GM23248 (cell line): ENCODE data around the gene PGC. TPM values are rescaled to one million over a fixed set of nuclear protein-coding genes. Genes with fewer than 3 reads are reported as not detected.

Source experiments
- DNase-seq: peaks from one replicate; pipeline ENCODE4 v3.0.0-alpha.2; 2015
- H2AFZ ChIP-seq: fragments of 200-600 bp; sonication (generic); 2 replicates; pipeline ENCODE4 v1.6.1; 2016; ENCODE audit warnings: antibody characterized with exemption
- H3F3A ChIP-seq: fragments of 200-600 bp; sonication (generic); 2 replicates; pipeline ENCODE4 v1.6.1; 2016; ENCODE audit warnings: mild to moderate bottlenecking, antibody characterized with exemption, mixed run types; ENCODE audit not compliant: insufficient read depth
- H3K27ac ChIP-seq: fragments of 200-600 bp; sonication (generic); 2 replicates; pipeline ENCODE4 v1.5.1; 2016; ENCODE audit warnings: mild to moderate bottlenecking
- H3K27me3 ChIP-seq: fragments of 200-600 bp; sonication (generic); replicated peaks from 2 replicates; pipeline ENCODE4 v1.6.1; 2016; ENCODE audit warnings: mild to moderate bottlenecking; ENCODE audit not compliant: insufficient read depth
- H3K36me3 ChIP-seq: fragments of 200-600 bp; sonication (generic); 2 replicates; pipeline ENCODE4 v1.6.1; 2016; ENCODE audit warnings: low read depth, mild to moderate bottlenecking
- H3K4me1 ChIP-seq: fragments of 200-600 bp; sonication (generic); 2 replicates; pipeline ENCODE4 v1.6.1; 2016; ENCODE audit warnings: mild to moderate bottlenecking; ENCODE audit not compliant: insufficient read depth
- H3K4me2 ChIP-seq: fragments of 200-600 bp; sonication (generic); one replicate; pipeline ENCODE4 v1.6.1; 2016; ENCODE audit warnings: mild to moderate bottlenecking; ENCODE audit not compliant: unreplicated experiment
- H3K4me3 ChIP-seq: fragments of 200-600 bp; sonication (generic); 2 replicates; pipeline ENCODE4 v1.5.1; 2016; ENCODE audit warnings: mild to moderate bottlenecking
- H3K79me2 ChIP-seq: fragments of 200-600 bp; sonication (generic); 2 replicates; pipeline ENCODE4 v1.6.1; 2016; ENCODE audit warnings: mild to moderate bottlenecking; ENCODE audit not compliant: insufficient read depth
- H3K9ac ChIP-seq: fragments of 200-600 bp; sonication (generic); 2 replicates; pipeline ENCODE4 v1.6.1; 2016; ENCODE audit warnings: mild to moderate bottlenecking
- H3K9me2 ChIP-seq: fragments of 200-600 bp; sonication (generic); 2 replicates; pipeline ENCODE4 v1.6.1; 2016; ENCODE audit warnings: mixed run types, mild to moderate bottlenecking, moderate library complexity; ENCODE audit not compliant: insufficient read depth
- H3K9me3 ChIP-seq: fragments of 200-600 bp; sonication (generic); one replicate; pipeline ENCODE4 v1.6.1; 2017; ENCODE audit warnings: low read depth
- H4K20me1 ChIP-seq: fragments of 200-600 bp; sonication (generic); 2 replicates; pipeline ENCODE4 v1.6.0; 2016; ENCODE audit not compliant: insufficient read depth
- EZH2 ChIP-seq: fragments of 200-600 bp; sonication (generic); IDR thresholded peaks from 2 replicates; pipeline ENCODE4 v1.6.1; 2018; ENCODE audit warnings: antibody characterized with exemption, mild to moderate bottlenecking; ENCODE audit not compliant: insufficient read depth, poor library complexity, severe bottlenecking
- EZH2phosphoT487 ChIP-seq: fragments of 200-600 bp; sonication (generic); IDR thresholded peaks from 2 replicates; pipeline ENCODE4 v1.6.1; 2018; ENCODE audit warnings: antibody characterized with exemption, moderate library complexity, mild to moderate bottlenecking, low read depth; ENCODE audit not compliant: insufficient read depth
- WGBS, 2 experiments: methylation state at CpG; one replicate each; pipeline ENCODE4 v1.1.6; 2015 to 2017; ENCODE audit warnings: low lambda C conversion rate in 2 of 2, low coverage in 1 of 2; ENCODE audit errors: missing lambda C conversion rate in 2 of 2; 5-methylcytosine and 5-hydroxymethylcytosine counted together
- in situ Hi-C: fragments of 300-500 bp; cut with MboI; formaldehyde crosslinking; loops from 2 replicates; pipeline ENCODE4 v1.15.0; 2020
- polyA plus RNA-seq: library from polyadenylated mRNA; unstranded; fragments of >200 nt; fragmentation: Nextera tagmentation; extraction: Ambion mirVana; gene quantifications from 2 replicates; pipeline ENCODE4 v1.2.1, GENCODE V29; 2016
- total RNA-seq: library from RNA; depleted of rRNA; stranded (reverse); fragments of >200 nt; shearing (Covaris generic); gene quantifications from 2 replicates; pipeline ENCODE4 v1.2.3, GENCODE V29; 2014

PGC gene
- total and polyA plus RNA-seq, 2 experiments from 2014 or later: not detected

GRCh38 chr6:41771058-41771983 lies 24.1 kb upstream of the PGC start:
- H4K20me1 ChIP-seq: no peaks in the 10 kb centered on the region
- no peak for DNase-seq
- no peaks in the 10 kb centered on the region for H3K27me3 ChIP-seq
- H2AFZ ChIP-seq: no peak overlapping the region
- H3K9me2 ChIP-seq: no peaks in the 10 kb centered on the region
- no peaks in the 10 kb centered on the region for H3K9me3 ChIP-seq
- H3K4me1 ChIP-seq: peaks cover 16% of the 10 kb centered on the region
- 91 to 94% methylated on average over 25 to 29 of the region's 29 CpGs for WGBS, 2 experiments
- no peak overlapping the region for H3K4me2 ChIP-seq
- H3K9ac ChIP-seq: no peak overlapping the region
- no peaks in the 10 kb centered on the region for H3K79me2 ChIP-seq
- TF ChIP-seq EZH2phosphoT487 (no peak), EZH2 (no peak)
- H3F3A ChIP-seq: 0 out of 2 replicates have a peak, but pooled peaks cover under 1% of the 10 kb centered on the region
- no peak overlapping the region for H3K27ac ChIP-seq
- H3K36me3 ChIP-seq: peaks cover 13% of the 10 kb centered on the region; the same call in 1 of the 2 replicates
- in situ Hi-C loops: no loop called here
- H3K4me3 ChIP-seq: no peak overlapping the region

GRCh38 chr6:41770381-41771057 lies 23.3 kb upstream of the PGC start:
- TF ChIP-seq EZH2phosphoT487 (no peak), EZH2 (no peak)
- in situ Hi-C loops: no loop called here
- Histone ChIP-seq H3K27ac (no peak overlapping the region), H3K79me2 (no peaks in the 10 kb centered on the region), H4K20me1 (no peaks in the 10 kb centered on the region), H3K36me3 (peaks cover 13% of the 10 kb centered on the region; the same call in 1 of the 2 replicates), H3K4me1 (peaks cover 22% of the 10 kb centered on the region), H3K9me2 (no peaks in the 10 kb centered on the region), H3K27me3 (no peaks in the 10 kb centered on the region), H3K9ac (no peak overlapping the region), H3K9me3 (no peaks in the 10 kb centered on the region), H3F3A (0 out of 2 replicates have a peak, but pooled peaks cover 6% of the 10 kb centered on the region), H2AFZ (no peak overlapping the region), H3K4me3 (no peak overlapping the region), H3K4me2 (no peak overlapping the region)
- 89 to 92% methylated on average over 23 to 30 of the region's 30 CpGs for WGBS, 2 experiments
- no peak for DNase-seq

- H4K20me1 ChIP-seq: no peaks in the 10 kb centered on the region
- no peaks in the 10 kb centered on the region for H3K79me2 ChIP-seq
- WGBS, 2 experiments: 93 to 94% methylated on average over 7 to 8 of the region's 8 CpGs
- in situ Hi-C loops: no loop called here
- TF ChIP-seq EZH2phosphoT487 (no peak), EZH2 (no peak)
- H3K9me2 ChIP-seq: no peaks in the 10 kb centered on the region
- peaks cover 7% of the 10 kb centered on the region; the same call in 1 of the 2 replicates for H3K36me3 ChIP-seq
- H3K4me1 ChIP-seq: peaks cover 17% of the 10 kb centered on the region
- no peak overlapping the region for H3K9ac ChIP-seq
- no peak overlapping the region for H3K27ac ChIP-seq
- 0 out of 2 replicates have a peak, but pooled peaks cover 6% of the 10 kb centered on the region for H3F3A ChIP-seq
- H3K4me2 ChIP-seq: no peak overlapping the region
- no peak overlapping the region for H3K4me3 ChIP-seq
- no peaks in the 10 kb centered on the region for H3K27me3 ChIP-seq
- H2AFZ ChIP-seq: no peak overlapping the region
- H3K9me3 ChIP-seq: no peaks in the 10 kb centered on the region
- DNase-seq: no peak
These were observed 22.2 kb upstream of the PGC start for GRCh38 chr6:41769376-41769775.

- DNase-seq: no peak
- H4K20me1 ChIP-seq: no peaks in the 10 kb centered on the region
- TF ChIP-seq EZH2phosphoT487 (no peak), EZH2 (no peak)
- WGBS, 2 experiments: 83 to 87% methylated on average over 10 of the region's 10 CpGs
- H3F3A ChIP-seq: 0 out of 2 replicates have a peak, but pooled peaks cover 6% of the 10 kb centered on the region
- H3K36me3 ChIP-seq: peaks cover 5% of the 10 kb centered on the region; the same call in 1 of the 2 replicates
- no peaks in the 10 kb centered on the region for H3K27me3 ChIP-seq
- no peaks in the 10 kb centered on the region for H3K9me3 ChIP-seq
- H2AFZ ChIP-seq: no peak overlapping the region
- peaks cover 17% of the 10 kb centered on the region for H3K4me1 ChIP-seq
- no peak overlapping the region for H3K27ac ChIP-seq
- H3K4me3 ChIP-seq: no peak overlapping the region
- H3K9me2 ChIP-seq: no peaks in the 10 kb centered on the region
- H3K9ac ChIP-seq: no peak overlapping the region
- H3K4me2 ChIP-seq: no peak overlapping the region
- in situ Hi-C loops: no loop called here
- H3K79me2 ChIP-seq: no peaks in the 10 kb centered on the region
These were observed 21.5 kb upstream of the PGC start for GRCh38 chr6:41768545-41769308.
